Measurements from ENCODE around the gene RAP1GAP. TPM values are rescaled to one million over a fixed set of nuclear protein-coding genes. Genes with fewer than 3 reads are reported as not detected.

The RAP1GAP gene
- polyA plus RNA-seq, 3 donors: 0.45 to 65.5 (median 6.9) TPM

DNA sequence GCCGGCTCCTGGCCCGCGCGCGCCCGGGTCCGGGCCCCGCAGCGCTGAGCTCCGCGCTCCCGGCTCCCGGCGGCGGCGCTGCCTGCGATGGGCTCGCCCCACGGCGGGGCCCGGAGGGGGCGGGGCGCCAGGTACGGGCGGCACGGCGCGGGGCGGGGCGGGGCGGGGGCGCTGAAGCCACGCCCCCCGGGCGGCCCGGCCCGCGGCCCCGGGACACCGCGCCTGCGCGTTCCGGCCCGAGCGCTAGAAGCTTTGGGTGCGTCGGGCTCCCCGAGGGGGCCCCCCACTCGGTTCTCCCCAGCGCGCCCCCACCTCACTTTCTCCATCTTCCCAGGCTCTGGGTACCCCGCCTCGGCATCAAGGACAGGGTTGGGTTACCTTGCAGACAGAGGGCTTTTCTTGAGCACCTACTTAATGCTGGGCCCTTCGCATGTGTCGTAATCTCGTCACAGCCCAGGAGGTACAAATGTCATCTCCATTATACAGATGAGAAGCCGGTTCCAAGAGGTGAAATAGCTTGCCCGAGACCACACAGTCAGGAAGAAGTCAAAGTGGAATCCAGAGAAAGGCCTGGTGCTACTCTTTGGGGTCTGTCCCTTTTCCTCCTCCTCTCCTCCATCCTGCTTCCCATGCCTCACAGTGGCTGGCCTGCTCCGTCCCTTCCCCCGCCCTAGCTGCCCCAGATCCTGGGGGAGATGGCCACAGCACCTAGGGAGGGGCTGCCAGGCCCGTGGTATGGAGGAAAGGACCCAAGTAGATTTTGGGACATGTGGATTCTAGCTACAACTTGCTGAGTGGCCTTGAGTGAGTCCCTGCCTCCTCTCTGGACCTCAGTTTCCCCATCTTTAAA lies 46.5 kb downstream of the RAP1GAP start:
- WGBS, 3 donors: 9 to 15% (median 9%) methylated on average over 29 to 62 of the region's 62 CpGs
- H3K27ac ChIP-seq (ENCODE audit: low read depth, low read length): no peak overlapping the region

- 17 to 36% (median 30%) methylated on average over 25 to 39 of the region's 39 CpGs for WGBS, 3 donors
- no peak overlapping the region for H3K27ac ChIP-seq (ENCODE audit: low read depth, low read length)
Measured at GRCh38 chr1:21621761-21622436, 47.3 kb downstream of the RAP1GAP start.

DNA sequence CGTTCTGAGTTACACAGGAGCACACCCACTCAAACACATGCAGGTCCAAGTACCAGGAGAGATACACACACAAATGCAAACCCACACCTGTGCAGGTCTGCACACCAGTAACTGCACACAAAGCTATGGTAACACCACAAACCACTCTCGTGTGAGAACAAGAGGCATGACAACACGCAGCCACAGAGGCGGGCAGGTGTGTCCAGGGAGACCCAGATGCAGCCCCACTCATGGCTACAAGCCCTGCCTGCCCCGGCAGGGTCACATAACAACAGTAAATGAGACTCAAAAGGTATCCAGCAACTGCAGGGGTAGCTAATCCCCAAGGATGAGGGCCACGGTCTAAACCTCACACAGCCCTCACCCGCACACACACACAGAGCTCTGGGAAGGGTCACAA lies 48.1 kb downstream of the RAP1GAP start:
- WGBS, 3 donors: 23 to 85% (median 81%) methylated on average over 7 of the region's 7 CpGs
- no peak overlapping the region for H3K27ac ChIP-seq (ENCODE audit: low read depth, low read length)

GRCh38 chr1:21620496-21620895 lies 48.7 kb downstream of the RAP1GAP start:
- no peak overlapping the region for H3K27ac ChIP-seq (ENCODE audit: low read depth, low read length)
- 8 to 29% (median 22%) methylated on average over 13 to 16 of the region's 16 CpGs for WGBS, 3 donors

DNA sequence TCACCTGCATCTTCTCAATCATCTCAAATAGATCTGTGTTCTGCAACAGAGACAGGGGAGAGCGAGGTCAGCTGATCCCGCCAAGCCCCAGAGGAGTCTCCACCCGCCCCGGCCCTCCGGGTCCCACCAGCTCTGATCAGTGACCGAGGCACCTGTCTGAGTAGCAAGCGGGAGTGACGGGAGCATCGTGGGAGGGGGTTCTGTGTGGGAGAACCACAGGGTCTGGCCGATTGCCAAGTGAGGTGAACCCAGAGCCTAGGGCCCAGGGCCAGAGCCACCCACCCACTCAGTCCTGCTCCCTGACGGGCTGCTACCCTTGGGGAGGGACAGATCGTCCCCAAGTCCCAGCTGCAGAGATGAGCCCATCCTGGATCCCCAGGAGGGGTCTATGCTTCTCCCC lies 49.1 kb downstream of the RAP1GAP start:
- H3K27ac ChIP-seq (ENCODE audit: low read depth, low read length): no peak overlapping the region
- 26 to 62% (median 53%) methylated on average over 12 of the region's 12 CpGs for WGBS, 3 donors

- no peak overlapping the region for H3K27ac ChIP-seq (ENCODE audit: low read depth, low read length)
- WGBS, 3 donors: 41 to 57% (median 47%) methylated on average over 6 to 7 of the region's 7 CpGs
Measured at GRCh38 chr1:21619375-21619947, 49.7 kb downstream of the RAP1GAP start.

DNA sequence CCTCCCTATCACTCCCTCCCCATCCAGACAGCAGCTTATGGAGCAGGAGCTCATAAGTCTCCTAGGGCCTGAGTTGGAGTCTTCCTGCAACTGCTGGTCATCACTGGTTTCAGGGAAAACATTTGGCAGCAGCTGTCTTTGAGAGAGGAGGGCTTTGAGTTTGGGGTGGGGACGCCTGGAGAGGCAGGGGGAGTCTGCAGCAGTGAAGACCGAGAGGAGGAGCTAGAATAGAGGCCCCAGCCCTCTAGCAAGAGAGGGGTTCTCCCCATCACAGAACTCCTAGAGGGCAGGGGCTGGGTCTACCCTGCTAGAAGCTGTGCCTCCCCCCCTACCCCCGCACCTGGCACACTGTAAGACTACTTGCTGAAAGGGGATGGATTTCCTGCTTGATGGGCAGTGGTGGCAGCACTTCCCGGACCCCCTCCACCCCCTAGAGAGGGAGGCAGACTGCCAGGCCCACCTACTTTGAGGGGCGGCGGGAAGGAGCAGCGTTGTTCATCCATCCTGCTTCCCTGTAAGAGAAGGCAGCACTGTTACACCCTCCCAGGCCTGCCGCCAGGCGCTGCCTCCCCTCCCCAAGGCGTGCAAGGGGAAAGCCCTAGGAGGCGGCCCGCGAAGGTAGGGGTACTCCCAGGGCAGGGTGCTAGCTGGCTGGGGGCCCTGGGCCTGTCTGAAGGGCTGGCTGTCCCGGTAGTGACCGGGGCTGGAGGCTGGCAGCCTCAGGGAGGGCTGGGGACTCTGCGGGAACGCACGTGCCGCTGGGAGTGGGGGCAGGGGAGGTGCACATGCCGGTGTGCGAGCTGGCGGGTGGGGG lies 50.4 kb downstream of the RAP1GAP start:
- H3K27ac ChIP-seq (ENCODE audit: low read depth, low read length): no peak overlapping the region

GRCh38 chr1:21618059-21618458 lies 51.1 kb downstream of the RAP1GAP start:
- WGBS, 3 donors: 80 to 88% (median 87%) methylated on average over 7 of the region's 7 CpGs
- no peak overlapping the region for H3K27ac ChIP-seq (ENCODE audit: low read depth, low read length)

More for the DNA sequence above, 50.4 kb downstream of the RAP1GAP start:
- WGBS, 3 donors: 24 to 34% (median 29%) methylated on average over 22 of the region's 22 CpGs

GRCh38 chr1:21617126-21617738 lies 51.9 kb downstream of the RAP1GAP start:
- 88 to 93% (median 92%) methylated on average over 16 of the region's 16 CpGs for WGBS, 3 donors
- no peak overlapping the region for H3K27ac ChIP-seq (ENCODE audit: low read depth, low read length)

DNA sequence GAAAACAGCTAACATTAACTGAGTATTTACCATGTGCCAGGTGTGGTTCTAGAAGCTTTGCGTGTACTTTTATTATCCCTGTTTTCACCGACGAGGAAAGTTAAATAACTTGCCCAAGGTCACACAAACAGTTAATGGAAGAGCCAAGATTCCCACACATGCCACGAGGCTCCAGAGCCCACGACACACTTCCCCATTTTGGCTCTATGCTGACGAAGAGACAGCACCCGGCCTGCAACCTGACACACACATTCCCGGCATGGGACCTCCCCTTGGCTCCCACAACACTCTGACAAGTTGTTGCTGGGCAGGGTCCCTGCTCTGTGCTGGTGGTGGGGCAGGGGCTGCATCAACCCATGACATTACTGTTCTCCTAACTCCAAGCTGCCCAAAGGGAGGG lies 52.8 kb downstream of the RAP1GAP start:
- 23 to 72% (median 66%) methylated on average over 8 of the region's 8 CpGs for WGBS, 3 donors
- no peak overlapping the region for H3K27ac ChIP-seq (ENCODE audit: low read depth, low read length)

- 86 to 87% (median 87%) methylated on average over 11 of the region's 11 CpGs for WGBS, 3 donors
Measured at GRCh38 chr1:21614419-21615115, 54.6 kb downstream of the RAP1GAP start.

GRCh38 chr1:21613072-21613867 lies 55.9 kb downstream of the RAP1GAP start:
- 83 to 86% (median 83%) methylated on average over 19 of the region's 19 CpGs for WGBS, 3 donors
- H3K27ac ChIP-seq (ENCODE audit: low read depth, low read length): no peak overlapping the region

More at GRCh38 chr1:21614419-21615115, 54.6 kb downstream of the RAP1GAP start:
- no peak overlapping the region for H3K27ac ChIP-seq (ENCODE audit: low read depth, low read length)

DNA sequence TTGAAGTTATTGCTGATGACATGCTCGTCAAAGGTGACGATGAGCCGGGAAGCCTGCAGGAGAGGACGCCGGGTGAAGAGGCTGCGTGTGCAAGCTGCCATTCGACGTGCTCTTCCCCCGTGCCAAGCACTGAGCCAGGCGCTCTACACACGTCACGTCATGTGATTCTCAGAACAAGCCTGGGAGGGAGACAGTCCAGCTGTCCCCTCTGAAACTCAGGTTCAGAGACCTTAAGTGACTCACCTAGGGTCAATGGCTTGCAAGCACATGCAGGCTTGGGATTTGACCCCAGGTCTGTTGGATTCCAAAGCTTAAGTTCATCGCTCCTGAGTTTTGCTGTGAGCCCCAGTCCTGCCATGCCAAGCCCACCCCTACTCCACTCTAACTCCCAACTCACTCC lies 57.1 kb downstream of the RAP1GAP start:
- WGBS, 3 donors: 92 to 94% (median 94%) methylated on average over 13 of the region's 13 CpGs
- H3K27ac ChIP-seq (ENCODE audit: low read depth, low read length): no peak overlapping the region

- no peak overlapping the region for H3K27ac ChIP-seq (ENCODE audit: low read depth, low read length)
- WGBS, 3 donors: 82 to 88% (median 83%) methylated on average over 21 of the region's 21 CpGs
Measured at GRCh38 chr1:21610989-21611785, 58.0 kb downstream of the RAP1GAP start.

DNA sequence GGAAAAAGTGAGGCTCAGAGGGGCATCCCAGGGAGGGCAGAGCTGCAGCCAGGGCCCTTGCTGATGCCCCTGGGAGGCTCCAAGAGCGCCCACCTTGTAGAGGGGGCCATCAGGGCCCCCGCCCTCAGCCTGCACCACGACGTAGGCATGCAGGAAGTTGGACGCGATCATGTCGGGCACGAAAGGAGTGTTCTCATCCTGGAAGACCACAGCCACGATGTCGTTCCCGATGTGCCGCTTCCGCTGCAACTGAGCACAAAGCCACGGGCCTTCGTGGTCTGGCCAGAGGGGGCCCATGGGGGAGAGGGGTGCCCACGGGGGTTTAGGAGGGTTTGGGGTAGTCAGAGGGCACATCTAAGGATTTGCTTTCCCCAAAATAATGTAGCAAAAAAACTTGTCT lies 59.1 kb downstream of the RAP1GAP start:
- H3K27ac ChIP-seq (ENCODE audit: low read depth, low read length): no peak overlapping the region
- WGBS, 3 donors: 62 to 88% (median 66%) methylated on average over 16 of the region's 16 CpGs

- WGBS, 3 donors: 69 to 81% (median 72%) methylated on average over 4 of the region's 4 CpGs
- no peak overlapping the region for H3K27ac ChIP-seq (ENCODE audit: low read depth, low read length)
Measured at GRCh38 chr1:21608798-21609197, 60.4 kb downstream of the RAP1GAP start.
